ENCODE data around the gene CCDC124. TPM values are rescaled to one million over a fixed set of nuclear protein-coding genes. Genes with fewer than 3 reads are reported as not detected.

Gene CCDC124
- total RNA-seq, 2 donors from 2014 or later, result 56.7 to 65.5 TPM

- Histone ChIP-seq H3K4me3 (peak overlapping the region; percentile 77 to 83), H3K36me3 (peaks cover 6% of the 10 kb centered on the region), H3K9me3 (no peaks in the 10 kb centered on the region), H3K27me3 (peaks cover 16 to 27% of the 10 kb centered on the region in 2 donors), H3K27ac (peak overlapping the region; percentile 43 to 70), H3K4me1 (peaks cover 0 to 53% of the 10 kb centered on the region in 2 donors)
- DNase-seq (ENCODE audit: low spot score), result peak; percentile 87
- TF ChIP-seq CTCF (IDR thresholded peaks at IDR 0.05), result no peak
Observed at GRCh38 chr19:17947815-17948513, 15.1 kb downstream of the CCDC124 start.

GRCh38 chr19:17948514-17948900 lies 15.7 kb downstream of the CCDC124 start:
- peaks cover 3% of the 10 kb centered on the region for H3K36me3 ChIP-seq
- DNase-seq (ENCODE audit: low spot score), result no peak
- peaks cover 19 to 33% of the 10 kb centered on the region in 2 donors for H3K27me3 ChIP-seq
- no peaks in the 10 kb centered on the region for H3K9me3 ChIP-seq
- H3K27ac ChIP-seq, result no peak overlapping the region
- H3K4me3 ChIP-seq, result peak overlapping the region; percentile 77 to 83
- TF ChIP-seq CTCF (IDR thresholded peaks at IDR 0.05), result no peak
- peaks cover 0 to 53% of the 10 kb centered on the region in 2 donors for H3K4me1 ChIP-seq

GRCh38 chr19:17948931-17949930 lies 16.4 kb downstream of the CCDC124 start:
- Histone ChIP-seq H3K27ac (no peak overlapping the region), H3K4me1 (peaks cover 0 to 53% of the 10 kb centered on the region in 2 donors), H3K36me3 (no peaks in the 10 kb centered on the region), H3K9me3 (no peaks in the 10 kb centered on the region), H3K4me3 (peak overlapping the region in 1 of 2 donors; percentile 83), H3K27me3 (peaks cover 23 to 40% of the 10 kb centered on the region in 2 donors)
- no peak for DNase-seq (ENCODE audit: low spot score)
- TF ChIP-seq CTCF (IDR thresholded peaks at IDR 0.05), result no peak

GRCh38 chr19:17949956-17950309 lies 17.1 kb downstream of the CCDC124 start:
- Histone ChIP-seq H3K36me3 (no peaks in the 10 kb centered on the region), H3K27ac (no peak overlapping the region), H3K9me3 (no peaks in the 10 kb centered on the region), H3K4me3 (peak overlapping the region in 1 of 2 donors; percentile 30), H3K4me1 (peaks cover 0 to 53% of the 10 kb centered on the region in 2 donors), H3K27me3 (peaks cover 23 to 44% of the 10 kb centered on the region in 2 donors)
- no peak for DNase-seq (ENCODE audit: low spot score)
- TF ChIP-seq CTCF (IDR thresholded peaks at IDR 0.05), result no peak

GRCh38 chr19:17950310-17951156 lies 17.7 kb downstream of the CCDC124 start:
- no peak for TF ChIP-seq CTCF (IDR thresholded peaks at IDR 0.05)
- DNase-seq (ENCODE audit: low spot score), result no peak
- H3K27ac ChIP-seq, result no peak overlapping the region
- H3K27me3 ChIP-seq, result peaks cover 23 to 44% of the 10 kb centered on the region in 2 donors
- H3K4me3 ChIP-seq, result peak overlapping the region in 1 of 2 donors; percentile 30
- peaks cover 0 to 53% of the 10 kb centered on the region in 2 donors for H3K4me1 ChIP-seq
- no peaks in the 10 kb centered on the region for H3K9me3 ChIP-seq
- no peaks in the 10 kb centered on the region for H3K36me3 ChIP-seq

Data from right atrium auricular region (tissue), 2 donors.